ENCODE data around the gene PRKCA.

DNA sequence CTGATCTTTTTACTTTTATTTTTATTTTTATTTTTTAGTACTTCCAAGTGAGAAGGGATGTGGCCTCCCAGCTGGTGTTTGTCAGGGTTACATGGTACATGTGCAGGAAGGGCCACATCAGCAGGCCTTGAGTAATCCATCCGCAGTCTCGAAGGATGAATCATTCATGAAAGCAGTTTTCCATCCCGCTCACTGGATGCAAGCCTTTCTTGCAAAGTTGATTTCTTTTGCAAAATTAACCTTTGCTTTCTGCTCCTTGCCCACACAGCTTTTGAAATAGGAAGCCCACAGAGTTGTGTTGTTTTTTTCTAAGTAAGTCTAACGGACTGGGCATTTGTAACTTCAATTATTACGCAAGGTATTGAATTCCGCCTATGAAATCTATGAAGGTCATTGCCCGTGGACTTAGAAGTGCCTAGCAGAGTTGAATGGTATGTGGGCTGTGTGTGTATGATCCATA, 157.4 kb downstream of the PRKCA start:
- TF ChIP-seq, protein P1, sequence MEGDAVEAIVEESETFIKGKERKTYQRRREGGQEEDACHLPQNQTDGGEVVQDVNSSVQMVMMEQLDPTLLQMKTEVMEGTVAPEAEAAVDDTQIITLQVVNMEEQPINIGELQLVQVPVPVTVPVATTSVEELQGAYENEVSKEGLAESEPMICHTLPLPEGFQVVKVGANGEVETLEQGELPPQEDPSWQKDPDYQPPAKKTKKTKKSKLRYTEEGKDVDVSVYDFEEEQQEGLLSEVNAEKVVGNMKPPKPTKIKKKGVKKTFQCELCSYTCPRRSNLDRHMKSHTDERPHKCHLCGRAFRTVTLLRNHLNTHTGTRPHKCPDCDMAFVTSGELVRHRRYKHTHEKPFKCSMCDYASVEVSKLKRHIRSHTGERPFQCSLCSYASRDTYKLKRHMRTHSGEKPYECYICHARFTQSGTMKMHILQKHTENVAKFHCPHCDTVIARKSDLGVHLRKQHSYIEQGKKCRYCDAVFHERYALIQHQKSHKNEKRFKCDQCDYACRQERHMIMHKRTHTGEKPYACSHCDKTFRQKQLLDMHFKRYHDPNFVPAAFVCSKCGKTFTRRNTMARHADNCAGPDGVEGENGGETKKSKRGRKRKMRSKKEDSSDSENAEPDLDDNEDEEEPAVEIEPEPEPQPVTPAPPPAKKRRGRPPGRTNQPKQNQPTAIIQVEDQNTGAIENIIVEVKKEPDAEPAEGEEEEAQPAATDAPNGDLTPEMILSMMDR (conservative IDR thresholded peaks at IDR 0.05; ENCODE audit: low read depth, low read length): no peak
- no peak for TF ChIP-seq EZH2phosphoT487 (IDR thresholded peaks at IDR 0.05; ENCODE audit: borderline replicate concordance, low read length)
- TF ChIP-seq EZH2 (IDR thresholded peaks at IDR 0.05; ENCODE audit: low read length, unreplicated experiment): no peak
